HCT116 (cell line): ENCODE data around the gene TMEM178B. TPM values are rescaled to one million over a fixed set of nuclear protein-coding genes. Genes with fewer than 3 reads are reported as not detected.

ENCODE experiments used
- ATAC-seq: fragments of 200-7000 bp; cut with Tn5 transposase; 2 replicates; pipeline ENCODE4 v1.9.1; 2020; ENCODE audit warnings: mild to moderate bottlenecking, moderate library complexity
- BruUV-seq: library from RNA; stranded (reverse); fragments of 400-500 nt; replicated peaks from 2 replicates; lab custom pipeline; 2021; lab: Mats Ljungman, UMichigan
- CTCF ChIA-PET: fragments of 300-600 bp; sonication (Branson Sonifier 250); formaldehyde crosslinking; loops from one replicate; lab custom pipeline; 2021; ENCODE audit warnings: antibody characterized with exemption; lab: Charles Lee
- POLR2A ChIA-PET: fragments of 300-600, 350-600 bp; sonication (Branson Sonifier 250); formaldehyde crosslinking; loops from one replicate; lab custom pipeline; 2021; ENCODE audit warnings: antibody characterized with exemption; lab: Charles Lee
- RAD21 ChIA-PET, 2 experiments: fragments of 300-600 bp; sonication (Branson Sonifier 250); formaldehyde crosslinking; loops; one replicate each; lab custom pipeline; 2023; ENCODE audit warnings: low total read pairs in 2 of 2; ENCODE audit not compliant: uncharacterized antibody in 2 of 2, unreplicated experiment in 2 of 2, low non-redundant PET in 1 of 2; lab: Charles Lee
- DNase-seq: peaks from one replicate; pipeline ENCODE4 v3.0.0-alpha.2; 2010; ENCODE audit warnings: low read depth, low spot score
- H2AFZ ChIP-seq: fragments of 200-600 bp; shearing (Covaris generic), sonication (generic); 2 replicates; pipeline ENCODE4 v1.6.1; 2017; ENCODE audit warnings: low read depth, mixed run types, mixed read lengths, antibody characterized with exemption, low read length; ENCODE audit not compliant: poor library complexity, severe bottlenecking
- H3K27ac ChIP-seq: 2 replicates; pipeline ENCODE4 v1.5.1; 2012; ENCODE audit warnings: low read depth, low read length
- H3K27me3 ChIP-seq: fragments of 200-600 bp; sonication (generic); 2 replicates; pipeline ENCODE4 v1.6.1; 2016; ENCODE audit warnings: mixed run types, low read length, mixed read lengths; ENCODE audit not compliant: insufficient read depth
- H3K36me3 ChIP-seq, 2 experiments: fragments of 200-500 bp in 1 of 2; fragments of 200-600 bp in 1 of 2; sonication (Bioruptor generic) in 1 of 2; sonication (generic) in 1 of 2; 2 replicates each; pipeline versions ENCODE4 v1.5.1 to v1.6.1; 2014 to 2016; ENCODE audit warnings: low read length in 2 of 2, inconsistent platforms in 1 of 2, mixed read lengths in 1 of 2, mixed run types in 1 of 2; ENCODE audit not compliant: insufficient read depth in 2 of 2, control insufficient read depth in 1 of 2
- H3K4me1 ChIP-seq, 2 experiments: fragments of 200-600 bp in 1 of 2; sonication (generic) in 1 of 2; 2 replicates each; pipeline versions ENCODE4 v1.5.1 to v1.6.1; 2012 to 2017; ENCODE audit warnings: low read length in 2 of 2, inconsistent platforms in 1 of 2, mild to moderate bottlenecking in 1 of 2, mixed read lengths in 1 of 2, mixed run types in 1 of 2, moderate library complexity in 1 of 2; ENCODE audit not compliant: insufficient read depth in 2 of 2, control insufficient read depth in 1 of 2
- H3K4me2 ChIP-seq: fragments of 200-600 bp; sonication (generic); 2 replicates; pipeline ENCODE4 v1.6.1; 2017; ENCODE audit warnings: mixed run types, low read length, mixed read lengths
- H3K4me3 ChIP-seq, 2 experiments: fragments of 200-600 bp in 1 of 2; sonication (generic) in 1 of 2; replicated peaks in 1 of 2; 2 replicates each; pipeline ENCODE4 v1.5.1; 2011 to 2016; ENCODE audit warnings: low read length in 2 of 2, control low read depth in 1 of 2, low read depth in 1 of 2, mild to moderate bottlenecking in 1 of 2, mixed read lengths in 1 of 2, mixed run types in 1 of 2
- H3K79me2 ChIP-seq: fragments of 200-600 bp; sonication (generic); 2 replicates; pipeline ENCODE4 v1.6.1; 2017; ENCODE audit warnings: mild to moderate bottlenecking, mixed run types, low read length, moderate library complexity, mixed read lengths; ENCODE audit not compliant: insufficient read depth
- H3K9ac ChIP-seq: fragments of 200-600 bp; sonication (generic); 2 replicates; pipeline ENCODE4 v1.6.1; 2016; ENCODE audit warnings: low read length, mixed read lengths
- H3K9me2 ChIP-seq: fragments of 200-600 bp; sonication (generic), shearing (Covaris generic); 2 replicates; pipeline ENCODE4 v1.6.1; 2017; ENCODE audit warnings: mixed run types, mild to moderate bottlenecking, moderate library complexity; ENCODE audit not compliant: insufficient read depth
- H3K9me3 ChIP-seq, 2 experiments: fragments of 200-500 bp in 1 of 2; fragments of 200-600 bp in 1 of 2; sonication (Bioruptor generic) in 1 of 2; sonication (generic) in 1 of 2; 2 replicates each; pipeline ENCODE4 v1.6.1; 2014 to 2017; ENCODE audit warnings: low read length in 2 of 2, mixed read lengths in 2 of 2, inconsistent platforms in 1 of 2, low read depth in 1 of 2, mild to moderate bottlenecking in 1 of 2, mixed run types in 1 of 2, moderate library complexity in 1 of 2; ENCODE audit not compliant: control insufficient read depth in 1 of 2, insufficient read depth in 1 of 2
- H4K20me1 ChIP-seq: fragments of 200-600 bp; sonication (generic), shearing (Covaris generic); 2 replicates; pipeline ENCODE4 v1.6.1; 2017; ENCODE audit warnings: mixed run types, mild to moderate bottlenecking, moderate library complexity; ENCODE audit not compliant: insufficient read depth
- EGR1 ChIP-seq: IDR thresholded peaks from 2 replicates; pipeline ENCODE4 v1.6.1; 2012; ENCODE audit warnings: low read depth
- ELF1 ChIP-seq: IDR thresholded peaks from 2 replicates; pipeline ENCODE4 v1.6.1; 2012; ENCODE audit warnings: low read depth, borderline replicate concordance
- FOSL1 ChIP-seq: IDR thresholded peaks from 2 replicates; pipeline ENCODE4 v1.6.1; 2012; ENCODE audit warnings: low read depth
- SIN3A ChIP-seq: IDR thresholded peaks from 2 replicates; pipeline ENCODE4 v1.6.1; 2012; ENCODE audit warnings: low read depth
- SRF ChIP-seq: IDR thresholded peaks from 2 replicates; pipeline ENCODE4 v1.6.1; 2012; ENCODE audit warnings: low read depth
- intact Hi-C: fragments of 100-400 bp; cut with micrococcal nuclease; formaldehyde crosslinking; loops from 2 replicates; pipeline ENCODE4 v1.10.0; 2022
- total RNA-seq: library from RNA; stranded (reverse); gene quantifications from one replicate; pipeline ENCODE4 v1.2.1, GENCODE V29; 2021; ENCODE audit not compliant: unreplicated experiment

TMEM178B gene
- total RNA-seq, 1 experiment from 2014 or later = 0.02 TPM

GRCh38 chr7:141161550-141162535 lies 88.0 kb downstream of the TMEM178B start:
- no peak overlapping the region for H3K4me2 ChIP-seq
- H3K4me3 ChIP-seq = no peak overlapping the region
- ChIA-PET CTCF (no interaction called here), RAD21 (no interaction called here), POLR2A (no interaction called here)
- no peaks in the 10 kb centered on the region for H3K79me2 ChIP-seq
- peaks cover 6 to 10% of the 10 kb centered on the region in 2 experiments; a peak in 3 of 4 replicates for H3K4me1 ChIP-seq
- no peak overlapping the region for H3K27ac ChIP-seq
- H3K36me3 ChIP-seq = no peaks in the 10 kb centered on the region
- intact Hi-C loops = no loop called here
- H2AFZ ChIP-seq = no peak overlapping the region
- TF ChIP-seq ELF1 (no peak), SIN3A (no peak), FOSL1 (no peak)
- H3K9me3 ChIP-seq = no peaks in the 10 kb centered on the region
- DNase-seq (no peak), ATAC-seq (no peak)
- no TSS peak for BruUV-seq
- no peaks in the 10 kb centered on the region for H3K9me2 ChIP-seq
- no peak overlapping the region for H3K9ac ChIP-seq
- H3K27me3 ChIP-seq = 0 out of 2 replicates have a peak, but pooled peaks cover 7% of the 10 kb centered on the region
- no peaks in the 10 kb centered on the region for H4K20me1 ChIP-seq

DNA sequence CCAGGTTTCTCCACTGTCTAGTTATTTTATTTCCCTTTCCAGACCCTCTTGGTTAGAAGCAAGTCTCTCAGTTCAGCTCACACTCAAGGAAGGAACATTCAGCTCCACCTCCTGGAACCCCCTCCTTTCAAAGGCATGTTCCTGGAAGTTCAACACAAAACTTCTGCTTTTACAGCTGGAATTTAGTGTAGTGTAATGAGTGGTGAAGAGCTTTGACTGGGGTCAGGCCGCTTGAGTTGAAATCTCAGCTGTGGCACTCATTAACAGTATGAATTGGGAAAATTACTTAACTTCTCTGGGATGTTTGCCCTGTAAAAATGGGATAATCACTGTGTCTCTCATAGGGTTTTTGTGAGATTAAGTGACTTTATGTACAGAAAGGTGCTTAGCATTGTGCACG lies 91.7 kb downstream of the TMEM178B start:
- Histone ChIP-seq H2AFZ (no peak overlapping the region), H3K27me3 (0 out of 2 replicates have a peak, but pooled peaks cover 7% of the 10 kb centered on the region), H3K9me2 (no peaks in the 10 kb centered on the region), H3K4me1 (no peaks in the 10 kb centered on the region), H3K4me3 (no peak overlapping the region), H4K20me1 (no peaks in the 10 kb centered on the region), H3K9ac (no peak overlapping the region), H3K36me3 (no peaks in the 10 kb centered on the region), H3K4me2 (no peak overlapping the region), H3K79me2 (no peaks in the 10 kb centered on the region), H3K27ac (no peak overlapping the region), H3K9me3 (no peaks in the 10 kb centered on the region)
- ChIA-PET RAD21 (no interaction called here), CTCF (no interaction called here), POLR2A (no interaction called here)
- intact Hi-C loops = no loop called here
- no TSS peak for BruUV-seq
- DNase-seq = no peak
- ATAC-seq = no peak
- TF ChIP-seq EGR1 (no peak), SRF (no peak)
